ENCODE measurements around the gene NBEA.

Gene NBEA

DNA sequence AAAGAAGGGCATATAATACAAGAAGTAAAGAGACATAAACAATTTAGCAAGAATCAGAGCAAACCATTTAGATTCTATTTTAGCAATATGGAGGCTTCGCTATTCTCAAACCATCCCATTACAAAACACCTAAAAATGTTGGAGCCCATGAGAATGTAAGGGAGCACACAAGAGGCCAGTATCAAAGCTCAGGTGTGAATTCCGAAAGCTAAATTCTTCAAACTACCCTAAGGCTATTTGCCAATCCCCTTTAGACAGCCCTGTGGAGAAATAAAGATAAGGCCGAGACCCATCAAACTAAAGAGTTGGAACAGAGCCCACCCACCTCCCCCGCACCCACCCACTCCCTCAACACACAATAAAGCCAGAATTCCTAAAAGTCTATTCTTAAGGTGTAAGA lies 745.3 kb downstream of the NBEA start:
- no peak for DNase-seq

GRCh38 chr13:35690581-35691207 lies 748.6 kb downstream of the NBEA start:
- DNase-seq = no peak

DNA sequence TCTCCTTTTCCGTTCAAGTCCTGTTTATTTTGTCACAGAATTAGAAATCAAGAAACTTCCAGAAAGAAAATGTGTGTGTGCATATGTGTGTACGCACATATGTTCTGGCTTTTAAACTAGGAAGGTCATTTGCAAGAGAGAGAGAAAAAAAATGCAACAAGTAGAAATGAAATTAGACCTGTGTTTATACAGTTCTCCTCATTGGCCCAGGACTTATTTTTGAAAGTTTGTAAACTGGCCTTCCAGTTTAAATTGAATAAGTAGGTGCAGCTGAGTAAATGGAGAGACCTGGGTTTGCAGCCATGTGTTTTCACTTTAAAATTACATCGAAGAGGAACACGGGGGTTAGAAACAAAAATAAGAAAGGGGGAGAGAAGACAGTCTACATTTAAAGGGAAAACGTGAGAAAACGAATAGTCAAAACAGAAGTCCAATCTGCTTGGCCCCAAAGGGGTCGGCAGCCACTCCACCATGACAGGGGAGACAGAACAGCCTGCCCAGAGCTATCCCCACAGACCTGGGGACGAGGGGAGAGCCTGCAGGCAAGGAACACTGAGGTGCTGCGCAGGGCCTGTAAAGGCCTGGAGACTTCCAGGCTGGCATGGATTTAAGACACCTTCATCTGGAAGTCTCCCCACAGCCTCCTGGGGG lies 751.2 kb downstream of the NBEA start:
- DNase-seq = no peak

DNA sequence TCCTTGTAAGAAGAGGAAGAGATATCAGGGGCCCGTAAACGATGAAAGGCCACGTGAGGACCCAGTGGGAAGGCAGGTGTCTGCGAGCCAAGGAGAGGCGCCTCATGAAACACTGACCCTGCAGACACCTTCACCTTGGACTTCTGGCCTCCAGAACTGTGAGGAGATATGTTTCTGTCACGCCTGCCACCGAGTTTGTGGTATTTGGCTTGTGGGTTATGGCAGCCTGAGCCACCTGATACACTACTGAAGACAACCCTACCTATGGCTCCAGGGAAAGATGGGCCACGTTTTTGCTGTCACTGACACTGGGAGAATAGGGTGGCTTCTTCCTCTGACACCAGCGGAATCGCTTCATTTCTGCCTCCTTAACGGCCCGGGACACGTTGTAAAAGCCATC lies 752.0 kb downstream of the NBEA start:
- DNase-seq = no peak

- DNase-seq = no peak
Observed at GRCh38 chr13:35694549-35695447, 752.7 kb downstream of the NBEA start.

- no peak for DNase-seq
Observed at GRCh38 chr13:35695448-35695770, 753.3 kb downstream of the NBEA start.

- no peak for DNase-seq
Observed at GRCh38 chr13:35697186-35697730, 755.2 kb downstream of the NBEA start.

- DNase-seq = no peak
Observed at GRCh38 chr13:35698911-35699576, 757.0 kb downstream of the NBEA start.

DNA sequence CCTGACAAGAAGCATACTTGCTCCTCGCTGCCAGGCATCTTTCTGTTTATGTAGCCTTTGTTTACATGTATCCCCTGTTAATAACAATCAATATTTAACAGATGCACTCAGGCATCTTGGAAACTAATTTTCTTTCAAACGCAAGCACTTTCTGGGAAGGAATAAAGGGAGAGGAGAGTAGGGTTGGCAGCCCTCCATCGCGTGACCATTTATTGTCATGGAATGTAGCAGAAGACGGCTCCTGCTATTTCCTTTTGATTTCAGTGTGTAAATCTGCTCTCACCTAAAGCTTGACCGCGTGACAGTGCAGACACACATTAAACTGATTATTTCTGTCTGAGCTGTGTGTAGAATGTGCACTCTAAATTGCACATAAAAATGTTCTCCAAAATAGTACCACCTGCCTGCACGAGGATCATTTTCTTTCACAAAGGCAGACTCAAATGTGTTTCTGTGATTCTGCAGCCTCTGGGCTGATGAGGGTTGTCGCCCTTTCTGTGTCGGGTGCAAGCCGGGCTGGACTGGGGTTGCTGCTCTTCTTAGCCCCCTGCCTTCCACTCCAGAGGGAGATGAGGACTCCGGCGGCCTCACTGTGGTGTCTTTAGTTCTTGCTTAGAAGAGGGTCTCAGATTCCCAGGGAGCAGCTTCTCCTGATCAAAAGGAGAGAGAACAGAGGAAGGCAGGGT lies 757.9 kb downstream of the NBEA start:
- no peak for DNase-seq

DNA sequence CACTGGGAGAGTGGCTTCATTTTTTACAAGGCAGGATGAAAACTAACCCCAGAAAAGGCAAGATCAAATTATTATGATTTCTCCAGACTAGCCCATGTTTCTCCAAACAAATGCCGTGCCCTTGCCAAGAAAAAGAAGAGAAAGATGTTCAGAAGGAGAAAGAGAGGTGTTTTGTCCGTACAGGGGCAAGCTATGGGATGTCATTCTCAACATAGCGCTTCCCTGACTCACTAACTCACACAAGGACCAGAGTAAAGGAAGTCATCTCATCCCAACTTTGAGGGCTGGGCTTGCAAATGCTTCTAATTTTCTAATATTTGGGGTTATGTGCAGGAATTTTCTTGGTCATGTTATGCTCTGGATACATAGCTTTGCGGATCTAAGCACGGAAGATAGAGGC lies 758.6 kb downstream of the NBEA start:
- DNase-seq = no peak

- DNase-seq = no peak
Observed at GRCh38 chr13:35702316-35702715, 760.2 kb downstream of the NBEA start.

DNA sequence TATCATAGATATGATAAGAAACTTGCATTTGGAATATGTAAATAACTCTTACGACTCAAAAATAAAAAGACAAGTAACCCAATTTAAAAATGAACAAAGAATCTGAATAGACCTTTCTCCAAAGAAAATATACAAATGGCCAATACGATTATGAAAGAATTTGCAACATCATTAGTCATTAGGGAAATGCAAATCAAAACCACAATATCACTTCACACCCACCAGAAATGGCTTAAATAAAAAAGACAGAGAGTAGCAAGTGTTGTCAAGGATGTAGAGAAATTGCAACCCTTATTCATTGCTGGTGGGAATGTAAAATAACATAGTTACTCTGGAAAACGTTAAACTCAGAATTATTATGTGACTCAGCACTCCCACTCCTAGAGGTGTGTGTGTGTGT lies 761.0 kb downstream of the NBEA start:
- DNase-seq = no peak

DNA sequence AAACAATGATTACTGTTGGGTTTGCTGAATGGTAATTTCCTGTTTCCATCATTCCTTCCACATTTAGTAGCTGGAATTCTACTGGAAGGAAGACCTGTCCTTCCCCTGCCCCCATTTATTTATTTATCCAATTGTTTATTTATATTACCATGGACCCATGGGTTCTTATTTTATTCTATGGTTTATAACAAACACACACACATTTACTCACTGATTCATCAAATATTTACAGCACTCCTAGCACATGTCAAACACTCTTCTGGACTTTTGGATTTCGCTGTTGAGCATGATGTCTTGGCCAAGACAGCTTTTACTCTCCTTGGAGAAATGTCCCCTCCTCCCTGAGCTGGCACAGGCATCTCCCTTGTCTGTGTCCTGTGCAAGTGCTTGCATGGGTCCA lies 762.3 kb downstream of the NBEA start:
- DNase-seq = no peak

- DNase-seq = no peak
Observed at GRCh38 chr13:35706281-35706680, 764.2 kb downstream of the NBEA start.

- no peak for DNase-seq
Observed at GRCh38 chr13:35706721-35707120, 764.7 kb downstream of the NBEA start.

DNA sequence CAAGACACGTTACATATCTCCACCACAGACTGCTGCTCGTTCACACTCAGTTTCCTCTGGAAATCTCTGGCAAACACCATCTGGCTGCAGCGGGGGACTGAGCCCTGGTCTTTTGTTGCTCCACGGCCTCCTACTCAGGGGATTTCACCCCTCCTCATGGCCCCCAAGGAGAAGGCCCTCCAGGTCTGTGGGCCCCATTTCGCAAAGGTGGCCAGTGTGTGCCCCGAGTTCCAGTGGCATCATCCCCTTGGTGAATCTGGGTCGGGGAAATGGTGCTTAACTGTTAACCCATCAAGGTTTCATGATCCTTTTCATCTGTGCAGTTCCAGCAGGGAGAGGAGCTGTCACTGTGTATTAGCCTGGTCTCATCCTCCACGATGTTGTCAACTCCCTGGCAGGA lies 769.8 kb downstream of the NBEA start:
- no peak for DNase-seq

DNA sequence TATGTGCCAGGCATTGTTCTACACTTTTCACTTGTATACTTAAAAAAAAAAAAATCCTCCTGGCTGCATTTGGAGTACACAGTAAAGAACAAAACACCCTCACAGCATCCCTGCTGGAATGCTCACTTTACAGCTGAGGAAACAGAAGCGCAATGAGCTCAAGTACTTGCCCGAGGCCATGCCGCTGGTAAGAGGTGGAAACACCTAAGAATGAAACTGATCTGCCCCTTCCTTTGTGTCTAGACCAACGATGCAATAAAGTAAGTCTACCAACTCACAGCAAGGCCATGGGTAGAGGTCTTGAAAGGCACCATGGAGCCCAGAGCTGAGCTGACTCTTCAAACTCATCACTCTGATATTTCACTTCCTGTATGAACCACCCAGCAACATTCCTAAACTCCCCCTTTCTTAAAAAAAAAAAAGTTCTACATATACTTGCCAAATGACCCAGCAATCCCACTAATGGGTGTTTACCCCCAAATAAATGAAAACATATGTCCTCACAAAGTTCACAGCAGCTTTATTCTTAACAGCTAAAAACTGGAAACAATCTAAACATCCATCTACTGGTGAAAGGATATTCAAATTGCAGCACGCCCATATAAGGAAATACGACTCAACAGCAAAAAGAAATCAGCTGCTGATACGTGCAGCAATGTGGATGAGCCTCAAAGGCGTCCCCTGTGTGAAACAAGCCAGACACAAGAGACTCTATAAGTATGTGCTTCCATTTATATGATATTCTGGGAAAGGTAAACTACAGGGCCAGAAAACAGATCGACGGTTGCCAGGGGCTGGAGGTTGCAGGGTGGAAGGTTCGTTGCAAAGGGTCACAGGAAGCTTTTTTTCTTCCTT lies 771.1 kb downstream of the NBEA start:
- no peak for DNase-seq

DNA sequence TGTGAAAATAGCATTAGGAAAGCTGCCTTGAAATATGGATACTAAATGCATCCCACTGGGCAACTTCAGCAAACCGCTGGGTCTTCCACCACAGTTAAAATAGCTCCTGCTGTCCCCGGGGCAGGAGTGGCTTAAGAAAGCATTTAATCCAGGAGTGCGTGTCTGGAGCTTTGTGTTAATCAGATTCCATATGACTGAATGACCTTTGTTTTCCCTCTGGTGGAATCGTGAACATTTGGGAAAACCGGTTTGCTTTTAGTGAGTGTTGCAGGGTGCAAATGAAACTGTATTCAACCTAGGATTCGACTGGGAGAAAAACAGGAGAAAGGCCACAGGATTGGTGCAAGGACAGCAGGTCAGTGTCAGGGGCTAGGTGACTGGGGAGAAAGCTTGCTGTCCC lies 772.1 kb downstream of the NBEA start:
- no peak for DNase-seq

DNA sequence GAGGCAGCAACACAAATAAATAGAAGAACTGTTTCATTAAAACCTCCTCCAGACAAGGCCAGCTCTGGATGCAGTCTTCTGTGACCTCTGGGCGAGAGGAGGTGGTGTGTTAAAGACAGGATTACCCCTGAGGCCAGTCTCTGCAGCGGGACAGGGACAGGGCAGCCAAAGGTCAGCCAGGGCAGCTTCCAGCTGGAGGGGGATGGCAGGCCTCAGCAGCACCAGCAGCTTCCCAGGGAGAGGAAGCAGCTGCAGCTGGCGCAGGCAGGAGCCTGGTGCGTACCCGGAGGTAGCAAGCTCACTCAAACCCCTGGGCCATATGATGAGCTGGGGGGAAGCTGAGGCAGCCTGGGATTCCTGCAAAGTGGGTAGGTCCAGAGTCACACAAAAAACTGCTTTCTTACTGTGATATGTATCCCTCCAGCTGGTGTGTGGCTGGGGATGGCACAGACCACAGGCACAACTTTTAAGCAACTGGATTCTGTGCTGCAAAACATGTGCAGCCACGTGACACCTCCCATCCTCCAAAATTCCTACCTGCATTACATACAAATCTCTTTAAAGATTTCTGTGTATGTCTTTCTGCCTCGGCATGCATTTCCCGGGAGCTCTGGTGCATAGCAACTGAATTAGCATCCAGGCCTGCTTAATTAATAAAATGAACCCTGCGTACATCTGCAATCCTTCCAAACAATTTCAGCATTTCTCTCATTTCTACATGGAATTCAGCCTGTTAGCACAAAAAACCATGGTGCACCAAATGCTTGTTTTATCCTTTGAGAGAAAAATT lies 772.7 kb downstream of the NBEA start:
- no peak for DNase-seq

DNA sequence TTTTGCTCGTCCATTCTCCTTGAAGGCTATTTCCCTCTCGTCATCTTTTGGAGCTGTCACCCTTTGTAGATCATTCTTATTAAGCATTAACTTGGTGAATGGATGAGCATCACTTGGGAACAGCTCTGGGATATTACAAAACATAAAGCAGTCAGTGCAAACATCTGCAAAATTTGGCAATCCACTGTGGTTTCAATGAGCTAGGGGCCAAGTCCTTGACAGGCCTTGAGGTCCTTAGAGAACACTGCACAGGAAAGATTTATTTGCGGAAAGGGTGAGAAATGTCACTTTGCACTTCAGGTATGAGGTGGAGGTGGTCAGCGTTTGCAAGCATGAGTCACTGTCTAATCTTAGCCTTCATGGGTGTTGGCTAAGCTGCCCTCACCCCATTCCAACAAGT lies 774.1 kb downstream of the NBEA start:
- no peak for DNase-seq

DNA sequence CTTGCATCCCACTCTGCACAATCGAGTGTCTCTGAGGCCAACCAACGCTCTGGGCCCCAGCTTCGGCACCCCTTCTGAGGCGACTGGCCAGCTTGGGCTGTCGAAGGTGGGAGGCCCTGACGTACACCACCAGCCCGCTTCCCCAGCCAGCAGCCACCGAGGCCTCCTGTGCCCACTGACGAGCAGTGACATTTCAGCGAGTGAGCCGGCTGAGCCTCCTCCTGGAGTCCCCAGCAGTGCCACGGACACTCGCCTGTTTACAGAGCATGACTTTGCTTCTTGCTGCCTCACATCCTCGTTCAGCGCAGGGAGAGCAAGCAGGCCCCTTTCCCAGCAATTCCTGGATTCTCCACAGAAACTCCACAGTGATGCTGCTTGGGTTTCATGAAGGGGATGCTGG lies 774.7 kb downstream of the NBEA start:
- no peak for DNase-seq

Data from SIG-M5 (cell line).